Adrenal gland (tissue), 5 donors: ENCODE results near the gene BMERB1.

ENCODE experiments used
- POLR2A ChIP-seq, 2 donors: fragments of 450-650 bp; IDR thresholded peaks; one replicate each; pipeline ENCODE4 v1.6.1; 2017; ENCODE audit warnings: antibody characterized with exemption in 2 of 2, mild to moderate bottlenecking in 2 of 2, moderate library complexity in 1 of 2
- TF ChIP-seq, protein P1 (sequence below), 6 experiments: fragments of 450-650 bp in 4 of 6; fragments of 200-600 bp in 2 of 6; sonication (generic) in 1 of 6; IDR thresholded peaks; 1 replicate in 5 of 6; 2 replicates in 1 of 6; pipeline versions ENCODE4 v1.5.1 to v1.8.0; 2016 to 2021; ENCODE audit warnings: antibody characterized with exemption in 6 of 6, mild to moderate bottlenecking in 2 of 6, moderate library complexity in 1 of 6
- donor health status: DM: no; HTN: no; CAD: no.

DNA sequence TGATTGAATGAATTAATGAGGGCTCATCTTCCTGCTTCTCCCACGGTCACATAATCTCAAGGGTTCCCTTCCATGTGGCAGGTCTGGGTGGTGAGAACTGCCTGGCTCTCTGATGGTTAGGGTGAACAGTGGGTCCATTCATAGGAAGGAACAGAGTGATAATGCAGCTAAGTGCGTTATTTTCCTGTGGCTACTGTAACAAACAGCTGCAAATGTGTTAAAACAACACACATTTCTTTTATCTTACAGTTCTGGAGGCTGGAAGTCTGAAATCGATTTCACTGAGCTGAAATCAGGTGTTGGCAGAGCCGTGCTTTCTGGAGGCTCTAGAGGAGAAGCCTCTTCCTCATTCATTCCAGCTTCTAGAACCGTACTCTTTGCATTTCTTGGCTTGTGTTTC lies 95.3 kb downstream of the BMERB1 start:
- TF ChIP-seq POLR2A (IDR thresholded peaks at IDR 0.05): no peak
- TF ChIP-seq, protein P1, sequence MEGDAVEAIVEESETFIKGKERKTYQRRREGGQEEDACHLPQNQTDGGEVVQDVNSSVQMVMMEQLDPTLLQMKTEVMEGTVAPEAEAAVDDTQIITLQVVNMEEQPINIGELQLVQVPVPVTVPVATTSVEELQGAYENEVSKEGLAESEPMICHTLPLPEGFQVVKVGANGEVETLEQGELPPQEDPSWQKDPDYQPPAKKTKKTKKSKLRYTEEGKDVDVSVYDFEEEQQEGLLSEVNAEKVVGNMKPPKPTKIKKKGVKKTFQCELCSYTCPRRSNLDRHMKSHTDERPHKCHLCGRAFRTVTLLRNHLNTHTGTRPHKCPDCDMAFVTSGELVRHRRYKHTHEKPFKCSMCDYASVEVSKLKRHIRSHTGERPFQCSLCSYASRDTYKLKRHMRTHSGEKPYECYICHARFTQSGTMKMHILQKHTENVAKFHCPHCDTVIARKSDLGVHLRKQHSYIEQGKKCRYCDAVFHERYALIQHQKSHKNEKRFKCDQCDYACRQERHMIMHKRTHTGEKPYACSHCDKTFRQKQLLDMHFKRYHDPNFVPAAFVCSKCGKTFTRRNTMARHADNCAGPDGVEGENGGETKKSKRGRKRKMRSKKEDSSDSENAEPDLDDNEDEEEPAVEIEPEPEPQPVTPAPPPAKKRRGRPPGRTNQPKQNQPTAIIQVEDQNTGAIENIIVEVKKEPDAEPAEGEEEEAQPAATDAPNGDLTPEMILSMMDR (IDR thresholded peaks at IDR 0.05): no peak
